GM18858 (cell line): Measurements from ENCODE around the gene BHLHA9.

Source experiments
- ATAC-seq: cut with Tn5 transposase; IDR thresholded peaks from one replicate; pipeline ENCODE4 v1.9.1; 2021; ENCODE audit not compliant: unreplicated experiment

The BHLHA9 gene

GRCh38 chr17:1251866-1252608, 18.2 kb upstream of the BHLHA9 start:
- ATAC-seq = no peak

- no peak for ATAC-seq
These were observed 15.2 kb upstream of the BHLHA9 start for GRCh38 chr17:1255041-1255440.

- ATAC-seq = no peak
These were observed 13.5 kb upstream of the BHLHA9 start for GRCh38 chr17:1256699-1257098.

- ATAC-seq = no peak
These were observed 10.0 kb upstream of the BHLHA9 start for GRCh38 chr17:1260086-1260769.

GRCh38 chr17:1260770-1261161, 9.5 kb upstream of the BHLHA9 start:
- no peak for ATAC-seq

- ATAC-seq = no peak
These were observed 6.0 kb upstream of the BHLHA9 start for GRCh38 chr17:1264196-1264595.

- no peak for ATAC-seq
These were observed 2.7 kb upstream of the BHLHA9 start for GRCh38 chr17:1267471-1267943.

GRCh38 chr17:1271030-1271423, 783 bp downstream of the BHLHA9 start:
- ATAC-seq = no peak

- no peak for ATAC-seq
These were observed 1.2 kb downstream of the BHLHA9 start for GRCh38 chr17:1271441-1271840.

- no peak for ATAC-seq
These were observed 2.5 kb downstream of the BHLHA9 start for GRCh38 chr17:1272701-1273100.

- no peak for ATAC-seq
These were observed 3.4 kb downstream of the BHLHA9 start for GRCh38 chr17:1273492-1274244.

GRCh38 chr17:1274245-1274608, 4.0 kb downstream of the BHLHA9 start:
- no peak for ATAC-seq

- no peak for ATAC-seq
These were observed 5.1 kb downstream of the BHLHA9 start for GRCh38 chr17:1275205-1275961.

GRCh38 chr17:1275962-1276736, 5.9 kb downstream of the BHLHA9 start:
- no peak for ATAC-seq

- no peak for ATAC-seq
These were observed 10.4 kb downstream of the BHLHA9 start for GRCh38 chr17:1280652-1281051.

GRCh38 chr17:1286379-1287106, 16.3 kb downstream of the BHLHA9 start:
- ATAC-seq = no peak

GRCh38 chr17:1289695-1290094, 19.5 kb downstream of the BHLHA9 start:
- no peak for ATAC-seq

GRCh38 chr17:1290676-1291075, 20.4 kb downstream of the BHLHA9 start:
- ATAC-seq = no peak

- ATAC-seq = no peak
These were observed 24.0 kb downstream of the BHLHA9 start for GRCh38 chr17:1294157-1294717.
